Measurements from ENCODE around the gene SEC14L5.
"Not testable (repeated sequence)": the region's sequence is repeated elsewhere in the genome, so short reads cannot be mapped to it uniquely, and the experiment has no call there.

Gene SEC14L5

GRCh38 chr16:5042574-5043171 lies 84.5 kb downstream of the SEC14L5 start:
- DNase-seq, result no peak

GRCh38 chr16:5044011-5044540 lies 85.9 kb downstream of the SEC14L5 start:
- DNase-seq, result no peak

DNA sequence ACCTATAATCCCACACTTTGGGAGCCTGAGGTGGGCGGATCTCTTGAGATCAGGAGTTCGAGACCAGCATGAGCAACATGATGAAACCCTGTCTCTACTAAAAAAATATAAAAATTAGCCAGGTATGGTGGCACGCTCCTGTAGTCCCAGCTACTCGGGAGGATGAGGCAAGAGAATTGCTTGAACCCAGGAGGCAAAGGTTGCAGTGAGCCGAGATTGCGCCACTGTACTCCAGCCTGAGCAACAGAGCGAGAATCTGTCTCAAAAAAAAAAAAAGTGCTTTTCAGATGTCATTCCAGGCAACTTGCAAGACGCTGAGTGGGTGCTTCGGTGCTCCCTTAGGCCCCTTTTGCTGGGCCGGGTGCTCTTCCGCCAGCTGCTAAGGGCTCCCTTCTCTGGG lies 86.5 kb downstream of the SEC14L5 start:
- not testable (repeated sequence) for DNase-seq

DNA sequence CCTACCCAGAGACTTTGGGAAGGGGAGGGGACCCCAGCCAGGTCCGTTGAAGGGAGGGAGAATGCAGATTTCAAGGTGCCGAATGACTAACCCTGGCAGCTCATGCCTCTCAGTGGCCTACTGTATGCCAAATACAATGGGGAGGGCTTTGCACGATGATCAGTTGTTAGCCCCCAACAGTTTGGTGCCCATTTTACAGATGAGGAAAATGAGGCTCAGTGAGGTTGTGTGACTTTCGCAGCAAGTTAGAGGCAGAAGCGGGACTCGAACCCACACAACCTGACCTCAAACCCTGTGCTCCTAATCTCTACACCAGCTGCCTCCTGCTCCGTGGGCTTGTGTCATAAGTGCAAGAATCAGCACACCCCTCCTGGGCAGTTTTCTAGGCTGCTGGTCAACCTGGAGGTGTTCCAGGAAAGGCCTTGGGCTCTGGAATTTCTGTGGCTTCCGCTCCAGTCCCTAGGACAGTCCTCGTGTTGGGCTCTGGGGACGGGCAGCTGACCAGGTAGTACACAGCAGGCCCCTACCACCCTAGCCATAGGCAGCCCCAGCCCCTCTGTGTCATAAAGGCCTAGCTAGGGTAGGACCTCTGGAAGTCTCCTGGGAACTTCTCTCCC lies 87.5 kb downstream of the SEC14L5 start:
- DNase-seq, result no peak

GRCh38 chr16:5046914-5047313 lies 88.8 kb downstream of the SEC14L5 start:
- DNase-seq, result no peak

DNA sequence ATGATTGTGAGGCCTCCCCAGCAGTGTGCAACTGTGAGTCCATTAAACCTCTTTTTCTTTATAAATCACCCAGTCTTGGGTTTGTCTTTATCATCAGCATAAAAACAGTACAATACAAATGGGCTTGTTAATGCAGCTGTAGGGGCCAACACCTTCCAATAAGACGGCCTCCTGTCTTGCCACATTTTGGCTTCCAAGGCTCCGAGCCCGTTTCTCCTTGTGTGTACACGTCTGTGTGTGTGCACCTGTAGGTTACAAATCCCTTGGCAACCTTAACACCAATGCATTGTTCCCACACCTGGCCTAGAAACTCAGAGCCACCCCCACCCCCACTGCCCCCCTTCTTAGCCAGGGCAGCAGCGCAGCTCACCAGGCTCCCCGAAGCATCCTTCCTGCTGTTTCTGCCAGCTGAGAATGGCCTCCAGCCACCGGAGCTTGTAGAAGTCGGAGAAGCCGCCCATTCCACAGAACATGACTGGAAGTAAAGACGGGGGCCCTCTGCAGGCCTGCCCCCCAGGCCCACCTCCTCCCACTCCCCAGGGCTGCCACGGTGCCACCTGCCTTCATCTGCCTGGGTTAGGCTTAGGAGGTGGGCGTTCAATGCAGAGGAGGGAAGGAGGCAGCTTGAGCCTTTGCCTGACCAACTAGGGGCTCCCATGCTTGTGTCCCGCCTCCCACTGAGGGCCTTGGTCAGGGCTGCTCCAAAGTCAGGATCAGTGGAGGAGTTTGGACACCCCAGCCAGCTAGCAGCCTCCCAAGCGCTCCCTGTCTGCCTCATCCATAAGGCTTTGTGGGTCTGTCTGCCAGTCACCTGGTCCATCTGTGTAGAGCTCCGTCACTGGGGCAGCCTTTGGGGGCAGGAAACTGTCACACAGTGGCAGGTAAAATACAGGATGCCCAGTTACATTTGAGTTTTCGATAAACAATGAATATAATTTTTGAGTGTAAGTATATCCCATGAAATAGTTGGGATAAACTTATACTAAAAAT lies 97.0 kb downstream of the SEC14L5 start:
- DNase-seq, result no peak

- DNase-seq, result peak; percentile 44 to 45
These were observed 98.2 kb downstream of the SEC14L5 start for GRCh38 chr16:5056352-5056751.

DNA sequence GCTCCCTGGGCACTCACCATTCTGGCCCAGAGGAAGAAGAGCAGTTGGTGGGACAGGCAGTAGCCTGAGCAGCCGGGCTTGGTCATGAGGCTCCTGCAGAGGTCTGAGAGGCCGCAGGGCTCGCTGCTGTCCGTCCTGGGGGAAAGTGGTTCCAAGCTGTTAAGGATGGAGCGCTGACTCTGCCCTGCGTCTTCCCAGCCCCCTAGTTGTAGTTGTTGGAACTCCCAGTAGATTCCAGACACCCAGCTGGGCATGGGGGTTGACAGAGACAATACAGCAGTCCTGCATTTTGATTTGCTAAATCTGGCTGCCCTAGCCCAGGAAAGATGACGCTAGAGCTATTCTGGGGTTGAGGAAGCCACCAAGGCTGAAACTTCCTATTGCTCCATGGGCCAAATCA lies 100.3 kb downstream of the SEC14L5 start:
- no peak for DNase-seq

DNA sequence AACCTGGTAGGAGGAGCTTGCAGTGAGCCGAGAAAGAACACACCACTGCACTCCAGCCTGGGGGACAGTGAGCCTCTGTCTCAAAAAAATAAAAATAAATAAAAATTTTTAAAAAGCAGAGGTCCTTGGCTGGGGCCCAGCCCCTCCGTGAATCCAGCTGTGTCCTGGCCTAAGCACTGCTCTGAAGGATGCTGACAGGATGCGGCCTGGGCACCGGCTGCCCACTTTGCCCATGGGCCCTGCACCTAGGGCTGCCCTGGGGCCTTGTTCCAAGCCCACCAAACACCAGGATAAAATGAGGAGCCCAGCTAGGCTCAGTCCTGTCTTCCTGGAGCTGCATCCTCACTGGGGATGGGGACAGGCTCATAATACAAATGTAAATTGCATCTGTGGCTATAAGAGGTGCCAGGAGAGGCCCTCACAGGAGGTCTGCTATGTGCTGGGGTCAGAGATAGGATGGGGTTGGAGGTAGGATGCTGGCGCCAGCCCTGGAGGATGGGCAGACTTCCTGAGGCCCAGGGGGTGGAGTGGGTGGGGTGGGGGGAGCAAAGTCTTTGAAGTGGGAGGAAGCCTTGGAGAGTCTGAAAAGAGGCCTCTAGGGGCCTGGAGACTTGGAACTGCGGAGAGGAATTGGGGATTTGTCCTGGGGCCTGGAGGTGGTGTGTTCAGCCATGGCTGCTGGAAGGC lies 101.4 kb downstream of the SEC14L5 start:
- no peak for DNase-seq

GRCh38 chr16:5060073-5060641 lies 102.0 kb downstream of the SEC14L5 start:
- DNase-seq, result no peak

DNA sequence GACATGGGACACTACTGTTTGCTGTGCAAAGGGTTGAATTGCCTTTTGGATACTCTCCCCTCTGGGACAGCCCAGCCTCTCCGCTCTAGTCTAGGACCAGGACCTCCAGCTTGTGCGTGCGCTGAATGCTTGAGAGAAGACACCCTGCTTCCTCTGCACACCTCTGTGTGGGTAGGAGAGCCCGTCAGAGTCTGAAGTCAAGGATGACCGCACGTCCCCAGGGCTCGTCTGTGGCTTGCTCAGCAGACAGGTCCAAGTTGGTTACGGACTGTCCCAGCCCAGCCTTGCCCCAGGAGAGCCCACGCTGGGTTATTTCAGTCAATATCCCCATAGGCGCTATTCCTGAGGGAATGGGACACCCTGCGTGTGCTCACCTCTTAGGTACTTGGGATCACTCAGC lies 103.9 kb downstream of the SEC14L5 start:
- DNase-seq, result no peak

GRCh38 chr16:5062790-5063765 lies 104.9 kb downstream of the SEC14L5 start:
- no peak for DNase-seq

- DNase-seq, result no peak
These were observed 106.8 kb downstream of the SEC14L5 start for GRCh38 chr16:5064915-5065314.

GRCh38 chr16:5065326-5065725 lies 107.2 kb downstream of the SEC14L5 start:
- no peak for DNase-seq

DNA sequence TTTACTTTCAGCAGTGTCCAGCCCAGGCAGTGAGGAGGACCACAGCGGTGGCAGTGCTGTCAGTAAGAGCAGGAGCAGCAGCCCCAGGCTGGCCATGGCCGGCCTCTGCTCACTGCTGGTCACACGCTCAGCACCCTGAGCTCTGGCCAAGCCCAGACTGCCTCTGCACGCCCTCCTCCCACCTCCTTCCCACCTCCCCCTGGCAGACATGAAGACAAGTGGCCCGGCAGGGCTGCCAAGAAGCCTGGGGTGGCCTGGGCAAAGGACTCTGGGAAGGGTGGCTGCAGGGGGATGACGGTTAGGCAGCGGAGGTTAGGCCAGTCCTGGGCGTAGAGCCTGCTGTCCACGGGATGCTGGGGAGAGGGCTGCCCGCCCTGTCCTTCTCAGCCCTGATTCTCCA lies 107.7 kb downstream of the SEC14L5 start, which contains the start of gene C16orf89:
Gene C16orf89, minus strand, starts transcription at position 144 of the 400 bp plus-strand sequence. Its CDS starts 48 bp downstream, at position 96.
- no peak for DNase-seq

GRCh38 chr16:5066511-5066910 lies 108.4 kb downstream of the SEC14L5 start:
- DNase-seq, result no peak
